ENCODE results near the gene ZNF23.

The ZNF23 gene

GRCh38 chr16:71428883-71429282 is 33.2 kb downstream of the ZNF23 start:
- H3K27ac ChIP-seq = no peak overlapping the region
- no peak for DNase-seq (ENCODE audit: low read depth, low spot score)

GRCh38 chr16:71428385-71428784 is 33.7 kb downstream of the ZNF23 start:
- no peak for DNase-seq (ENCODE audit: low read depth, low spot score)
- no peak overlapping the region for H3K27ac ChIP-seq

GRCh38 chr16:71426880-71427615 is 35.0 kb downstream of the ZNF23 start:
- H3K27ac ChIP-seq = peak overlapping the region; percentile 6
- no peak for DNase-seq (ENCODE audit: low read depth, low spot score)

GRCh38 chr16:71426069-71426879 is 35.8 kb downstream of the ZNF23 start:
- DNase-seq (ENCODE audit: low read depth, low spot score) = peak; percentile 92

GRCh38 chr16:71425746-71426068 is 36.3 kb downstream of the ZNF23 start:
- DNase-seq (ENCODE audit: low read depth, low spot score) = no peak
- H3K27ac ChIP-seq = no peak overlapping the region

More at GRCh38 chr16:71426069-71426879, 35.8 kb downstream of the ZNF23 start:
- peak overlapping the region; percentile 6 for H3K27ac ChIP-seq

GRCh38 chr16:71424626-71425025 is 37.4 kb downstream of the ZNF23 start:
- no peak overlapping the region for H3K27ac ChIP-seq
- no peak for DNase-seq (ENCODE audit: low read depth, low spot score)

- no peak for DNase-seq (ENCODE audit: low read depth, low spot score)
- no peak overlapping the region for H3K27ac ChIP-seq
Observed at GRCh38 chr16:71423865-71424264, 38.2 kb downstream of the ZNF23 start.

GRCh38 chr16:71423016-71423415 is 39.0 kb downstream of the ZNF23 start:
- no peak for DNase-seq (ENCODE audit: low read depth, low spot score)
- H3K27ac ChIP-seq = no peak overlapping the region

GRCh38 chr16:71421911-71422310 is 40.1 kb downstream of the ZNF23 start:
- H3K27ac ChIP-seq = no peak overlapping the region
- DNase-seq (ENCODE audit: low read depth, low spot score) = no peak

- no peak for DNase-seq (ENCODE audit: low read depth, low spot score)
- H3K27ac ChIP-seq = no peak overlapping the region
Observed at GRCh38 chr16:71414038-71414437, 48.0 kb downstream of the ZNF23 start.

GRCh38 chr16:71413341-71413740 is 48.7 kb downstream of the ZNF23 start:
- no peak for DNase-seq (ENCODE audit: low read depth, low spot score)
- H3K27ac ChIP-seq = no peak overlapping the region

GRCh38 chr16:71412270-71413160 is 49.5 kb downstream of the ZNF23 start:
- DNase-seq (ENCODE audit: low read depth, low spot score) = no peak
- H3K27ac ChIP-seq = no peak overlapping the region

GRCh38 chr16:71410146-71410545 is 51.9 kb downstream of the ZNF23 start:
- DNase-seq (ENCODE audit: low read depth, low spot score) = no peak

GRCh38 chr16:71409011-71409775 is 52.9 kb downstream of the ZNF23 start:
- H3K27ac ChIP-seq = no peak overlapping the region
- no peak for DNase-seq (ENCODE audit: low read depth, low spot score)

More at GRCh38 chr16:71410146-71410545, 51.9 kb downstream of the ZNF23 start:
- no peak overlapping the region for H3K27ac ChIP-seq

GRCh38 chr16:71408536-71408935 is 53.5 kb downstream of the ZNF23 start:
- H3K27ac ChIP-seq = no peak overlapping the region
- no peak for DNase-seq (ENCODE audit: low read depth, low spot score)

- DNase-seq (ENCODE audit: low read depth, low spot score) = no peak
- no peak overlapping the region for H3K27ac ChIP-seq
Observed at GRCh38 chr16:71407731-71408130, 54.3 kb downstream of the ZNF23 start.

GRCh38 chr16:71406724-71407123 is 55.3 kb downstream of the ZNF23 start:
- H3K27ac ChIP-seq = no peak overlapping the region
- no peak for DNase-seq (ENCODE audit: low read depth, low spot score)

GRCh38 chr16:71406316-71406715 is 55.7 kb downstream of the ZNF23 start:
- no peak overlapping the region for H3K27ac ChIP-seq
- DNase-seq (ENCODE audit: low read depth, low spot score) = no peak

- H3K27ac ChIP-seq = no peak overlapping the region
- no peak for DNase-seq (ENCODE audit: low read depth, low spot score)
Observed at GRCh38 chr16:71404364-71404763, 57.7 kb downstream of the ZNF23 start.

GRCh38 chr16:71402674-71403073 is 59.4 kb downstream of the ZNF23 start:
- DNase-seq (ENCODE audit: low read depth, low spot score) = no peak
- no peak overlapping the region for H3K27ac ChIP-seq
